Fibroblast of lung (primary cell): Measurements from ENCODE around the gene CHST8. TPM values are rescaled to one million over a fixed set of nuclear protein-coding genes. Genes with fewer than 3 reads are reported as not detected.

Source experiments
- DNase-seq, 2 donors: peaks; one replicate each; pipeline versions ENCODE4 v3.0.0 to v3.0.0-alpha.2; 2010; ENCODE audit warnings: low read depth in 2 of 2
- H2AFZ ChIP-seq: 2 replicates; pipeline ENCODE4 v1.5.1; 2012; ENCODE audit warnings: low read length, control low read depth, inconsistent platforms
- H3K27ac ChIP-seq: 2 replicates; pipeline ENCODE4 v1.5.1; 2011; ENCODE audit warnings: low read length, control low read depth; ENCODE audit not compliant: insufficient read depth
- H3K27me3 ChIP-seq: 2 replicates; pipeline ENCODE4 v1.5.1; 2011; ENCODE audit warnings: mild to moderate bottlenecking, low read length; ENCODE audit not compliant: control insufficient read depth, insufficient read depth
- H3K36me3 ChIP-seq: 2 replicates; pipeline ENCODE4 v1.5.1; 2011; ENCODE audit warnings: low read length; ENCODE audit not compliant: control insufficient read depth, insufficient read depth
- H3K4me1 ChIP-seq: 2 replicates; pipeline ENCODE4 v1.5.1; 2011; ENCODE audit warnings: low read length; ENCODE audit not compliant: control insufficient read depth, insufficient read depth; ENCODE audit errors: extremely low read depth
- H3K4me2 ChIP-seq: 2 replicates; pipeline ENCODE4 v1.5.1; 2011; ENCODE audit warnings: low read length, control low read depth; ENCODE audit not compliant: insufficient read depth; ENCODE audit errors: extremely low read depth
- H3K4me3 ChIP-seq, 4 experiments: fragments of 200-600 bp in 1 of 4; sonication (generic) in 1 of 4; replicated peaks in 1 of 4; 2 replicates each; pipeline ENCODE4 v1.5.1; 2011 to 2016; ENCODE audit warnings: low read length in 4 of 4, low read depth in 3 of 4, mild to moderate bottlenecking in 3 of 4, control low read depth in 2 of 4, inconsistent platforms in 1 of 4, mixed read lengths in 1 of 4; ENCODE audit not compliant: insufficient read depth in 1 of 4; ENCODE audit errors: control extremely low read depth in 1 of 4
- H3K79me2 ChIP-seq: 2 replicates; pipeline ENCODE4 v1.5.1; 2012; ENCODE audit warnings: mild to moderate bottlenecking, low read length, inconsistent platforms; ENCODE audit not compliant: control insufficient read depth, insufficient read depth
- H3K9ac ChIP-seq: 2 replicates; pipeline ENCODE4 v1.5.1; 2011; ENCODE audit warnings: mild to moderate bottlenecking, low read length, control low read depth; ENCODE audit not compliant: insufficient read depth
- H3K9me3 ChIP-seq: 2 replicates; pipeline ENCODE4 v1.5.1; 2012; ENCODE audit warnings: low read depth, low read length; ENCODE audit not compliant: control insufficient read depth, insufficient read depth
- H4K20me1 ChIP-seq: 2 replicates; pipeline ENCODE4 v1.5.1; 2011; ENCODE audit warnings: low read length; ENCODE audit not compliant: control insufficient read depth, insufficient read depth; ENCODE audit errors: extremely low read depth
- EZH2 ChIP-seq: IDR thresholded peaks from 2 replicates; pipeline ENCODE4 v1.5.1; 2012; ENCODE audit warnings: low read length, control low read depth, mild to moderate bottlenecking; ENCODE audit errors: missing control alignments
- polyA plus RNA-seq, 2 donors: library from polyadenylated mRNA; depleted of rRNA in 1 of 2; stranded (reverse) in 1 of 2; unstranded in 1 of 2; fragments of >200 nt; gene quantifications; 2 replicates each; pipeline ENCODE4 v1.2.1, GENCODE V29; 2011 to 2012; ENCODE audit warnings: missing spikeins in 1 of 2
- total RNA-seq: library from RNA; depleted of rRNA; stranded (reverse); fragments of >200 nt; gene quantifications from 2 replicates; pipeline ENCODE4 v1.2.1, GENCODE V29; 2014
- TF ChIP-seq, protein P1 (sequence below), 2 donors: IDR thresholded peaks in 1 of 2; conservative IDR thresholded peaks in 1 of 2; 1 replicate in 1 of 2; 2 replicates in 1 of 2; pipeline ENCODE4 v1.5.1; 2011 to 2012; ENCODE audit warnings: low read length in 2 of 2, control low read depth in 1 of 2, inconsistent platforms in 1 of 2, low read depth in 1 of 2, mild to moderate bottlenecking in 1 of 2

Gene CHST8
- total and polyA plus RNA-seq, 2 donors (not counting 1 experiment from before 2014, with no cell fraction given) = not detected

- Histone ChIP-seq H3K27me3 (peaks cover 11% of the 10 kb centered on the region), H3K4me3 (no peak overlapping the region), H3K36me3 (no peaks in the 10 kb centered on the region), H3K9ac (no peak overlapping the region), H3K79me2 (no peaks in the 10 kb centered on the region), H3K27ac (no peak overlapping the region), H4K20me1 (no peaks in the 10 kb centered on the region), H3K9me3 (no peaks in the 10 kb centered on the region), H3K4me2 (no peak overlapping the region), H2AFZ (no peak overlapping the region), H3K4me1 (no peaks in the 10 kb centered on the region)
- no peak for DNase-seq
- TF ChIP-seq, protein P1, sequence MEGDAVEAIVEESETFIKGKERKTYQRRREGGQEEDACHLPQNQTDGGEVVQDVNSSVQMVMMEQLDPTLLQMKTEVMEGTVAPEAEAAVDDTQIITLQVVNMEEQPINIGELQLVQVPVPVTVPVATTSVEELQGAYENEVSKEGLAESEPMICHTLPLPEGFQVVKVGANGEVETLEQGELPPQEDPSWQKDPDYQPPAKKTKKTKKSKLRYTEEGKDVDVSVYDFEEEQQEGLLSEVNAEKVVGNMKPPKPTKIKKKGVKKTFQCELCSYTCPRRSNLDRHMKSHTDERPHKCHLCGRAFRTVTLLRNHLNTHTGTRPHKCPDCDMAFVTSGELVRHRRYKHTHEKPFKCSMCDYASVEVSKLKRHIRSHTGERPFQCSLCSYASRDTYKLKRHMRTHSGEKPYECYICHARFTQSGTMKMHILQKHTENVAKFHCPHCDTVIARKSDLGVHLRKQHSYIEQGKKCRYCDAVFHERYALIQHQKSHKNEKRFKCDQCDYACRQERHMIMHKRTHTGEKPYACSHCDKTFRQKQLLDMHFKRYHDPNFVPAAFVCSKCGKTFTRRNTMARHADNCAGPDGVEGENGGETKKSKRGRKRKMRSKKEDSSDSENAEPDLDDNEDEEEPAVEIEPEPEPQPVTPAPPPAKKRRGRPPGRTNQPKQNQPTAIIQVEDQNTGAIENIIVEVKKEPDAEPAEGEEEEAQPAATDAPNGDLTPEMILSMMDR (conservative IDR thresholded peaks at IDR 0.05 in 1 of 2, IDR thresholded peaks at IDR 0.05 in 1 of 2; ENCODE audit: low read depth in 1 of 2, low read length in 2 of 2) = no peak
- peak; percentile 8 for TF ChIP-seq EZH2
Measured at GRCh38 chr19:33620611-33621010, 1.1 kb upstream of the CHST8 start.

- Histone ChIP-seq H3K79me2 (no peaks in the 10 kb centered on the region), H3K4me3 (no peak overlapping the region), H3K9me3 (no peaks in the 10 kb centered on the region), H3K4me1 (no peaks in the 10 kb centered on the region), H3K36me3 (no peaks in the 10 kb centered on the region), H2AFZ (no peak overlapping the region), H3K4me2 (peak overlapping the region; percentile 35), H4K20me1 (no peaks in the 10 kb centered on the region), H3K9ac (no peak overlapping the region), H3K27ac (no peak overlapping the region), H3K27me3 (peaks cover 11% of the 10 kb centered on the region)
- TF ChIP-seq, protein P1 (conservative IDR thresholded peaks at IDR 0.05 in 1 of 2, IDR thresholded peaks at IDR 0.05 in 1 of 2; ENCODE audit: low read depth in 1 of 2, low read length in 2 of 2) = no peak
- peak; percentile 17 for TF ChIP-seq EZH2
- no peak for DNase-seq
Measured at GRCh38 chr19:33621065-33621785, 528 bp upstream of the CHST8 start.

GRCh38 chr19:33622505-33622808 is 704 bp downstream of the CHST8 start:
- Histone ChIP-seq H3K79me2 (no peaks in the 10 kb centered on the region), H3K4me3 (no peak overlapping the region), H3K27me3 (peaks cover 11% of the 10 kb centered on the region), H3K27ac (no peak overlapping the region), H3K9me3 (no peaks in the 10 kb centered on the region), H2AFZ (no peak overlapping the region), H3K9ac (no peak overlapping the region), H4K20me1 (no peaks in the 10 kb centered on the region), H3K4me2 (no peak overlapping the region), H3K4me1 (no peaks in the 10 kb centered on the region), H3K36me3 (no peaks in the 10 kb centered on the region)
- TF ChIP-seq, protein P1 (conservative IDR thresholded peaks at IDR 0.05 in 1 of 2, IDR thresholded peaks at IDR 0.05 in 1 of 2; ENCODE audit: low read depth in 1 of 2, low read length in 2 of 2) = no peak
- no peak for TF ChIP-seq EZH2
- DNase-seq = peak in 1 of 2 donors; percentile 8
